Measurements from ENCODE around the gene FRMD4A.

DNA sequence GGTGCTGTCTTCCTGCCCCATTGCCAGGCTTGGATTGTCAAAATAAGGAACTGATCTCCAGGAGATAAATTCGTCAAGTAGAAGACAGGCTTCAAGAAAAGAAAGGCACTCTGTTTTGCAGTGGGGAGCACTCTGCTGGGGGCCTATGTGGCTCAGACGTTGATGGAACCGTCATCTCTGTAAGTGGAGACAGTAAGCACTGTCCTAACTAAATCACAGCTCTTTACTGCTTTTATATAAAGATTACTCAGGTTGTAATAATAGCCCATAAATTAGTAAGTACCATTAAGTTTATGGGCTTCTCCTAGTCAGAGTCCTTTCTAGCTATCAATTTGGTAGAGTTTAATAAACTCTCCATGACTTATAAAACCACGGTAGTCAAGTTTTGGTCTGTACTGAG lies 249.9 kb downstream of the FRMD4A start:
- TF ChIP-seq, protein P1, sequence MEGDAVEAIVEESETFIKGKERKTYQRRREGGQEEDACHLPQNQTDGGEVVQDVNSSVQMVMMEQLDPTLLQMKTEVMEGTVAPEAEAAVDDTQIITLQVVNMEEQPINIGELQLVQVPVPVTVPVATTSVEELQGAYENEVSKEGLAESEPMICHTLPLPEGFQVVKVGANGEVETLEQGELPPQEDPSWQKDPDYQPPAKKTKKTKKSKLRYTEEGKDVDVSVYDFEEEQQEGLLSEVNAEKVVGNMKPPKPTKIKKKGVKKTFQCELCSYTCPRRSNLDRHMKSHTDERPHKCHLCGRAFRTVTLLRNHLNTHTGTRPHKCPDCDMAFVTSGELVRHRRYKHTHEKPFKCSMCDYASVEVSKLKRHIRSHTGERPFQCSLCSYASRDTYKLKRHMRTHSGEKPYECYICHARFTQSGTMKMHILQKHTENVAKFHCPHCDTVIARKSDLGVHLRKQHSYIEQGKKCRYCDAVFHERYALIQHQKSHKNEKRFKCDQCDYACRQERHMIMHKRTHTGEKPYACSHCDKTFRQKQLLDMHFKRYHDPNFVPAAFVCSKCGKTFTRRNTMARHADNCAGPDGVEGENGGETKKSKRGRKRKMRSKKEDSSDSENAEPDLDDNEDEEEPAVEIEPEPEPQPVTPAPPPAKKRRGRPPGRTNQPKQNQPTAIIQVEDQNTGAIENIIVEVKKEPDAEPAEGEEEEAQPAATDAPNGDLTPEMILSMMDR (IDR thresholded peaks at IDR 0.05; ENCODE audit: low read depth, low read length, poor library complexity, severe bottlenecking) = no peak
- TF ChIP-seq EZH2phosphoT487 (IDR thresholded peaks at IDR 0.05; ENCODE audit: borderline replicate concordance, low read length) = no peak
